HG03097 (cell line): ENCODE measurements around the gene B4GALNT1.
A peak's percentile ranks its signal among the peaks of the same experiment; 100 is the strongest.
"Not testable (repeated sequence)": the region's sequence is repeated elsewhere in the genome, so short reads cannot be mapped to it uniquely, and the experiment has no call there.

ENCODE experiments used
- ATAC-seq: cut with Tn5 transposase; IDR thresholded peaks from one replicate; pipeline ENCODE4 v1.9.1; 2021; ENCODE audit not compliant: unreplicated experiment, low FRiP score

The B4GALNT1 gene

GRCh38 chr12:57632958-57633840 lies at the start of gene B4GALNT1:
Gene B4GALNT1, minus strand, starts transcription at chr12:57633201. Its CDS starts 1,069 bp downstream, at chr12:57632132.
- peak; percentile 61 for ATAC-seq

- ATAC-seq: no peak
Observed at GRCh38 chr12:57679697-57680096, 46.7 kb upstream of the B4GALNT1 start.

GRCh38 chr12:57677947-57678346 lies 44.9 kb upstream of the B4GALNT1 start:
- not testable (repeated sequence) for ATAC-seq

GRCh38 chr12:57674691-57675090 lies 41.7 kb upstream of the B4GALNT1 start:
- ATAC-seq: no peak

GRCh38 chr12:57672801-57673200 lies 39.8 kb upstream of the B4GALNT1 start:
- no peak for ATAC-seq

DNA sequence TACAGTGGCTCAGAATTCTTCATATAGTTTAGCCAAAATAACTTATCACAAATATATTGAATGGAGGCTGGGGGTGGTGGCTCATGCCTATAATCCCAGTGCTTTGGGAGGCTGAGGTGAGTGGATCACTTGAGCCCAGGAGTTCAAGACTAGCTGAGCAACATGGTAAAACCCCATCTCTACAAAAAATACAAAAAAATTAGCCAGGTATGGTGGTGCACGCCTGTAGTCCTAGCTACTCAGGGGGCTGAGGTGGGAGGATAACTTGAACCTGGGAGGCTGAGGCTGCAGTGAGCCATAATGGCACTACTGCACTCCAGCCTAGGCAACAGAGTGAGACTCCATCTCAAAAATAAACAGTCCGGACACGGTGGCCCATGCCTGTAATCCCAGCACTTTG lies 38.8 kb upstream of the B4GALNT1 start:
- ATAC-seq: not testable (repeated sequence)

GRCh38 chr12:57669691-57670090 lies 36.7 kb upstream of the B4GALNT1 start:
- not testable (repeated sequence) for ATAC-seq

DNA sequence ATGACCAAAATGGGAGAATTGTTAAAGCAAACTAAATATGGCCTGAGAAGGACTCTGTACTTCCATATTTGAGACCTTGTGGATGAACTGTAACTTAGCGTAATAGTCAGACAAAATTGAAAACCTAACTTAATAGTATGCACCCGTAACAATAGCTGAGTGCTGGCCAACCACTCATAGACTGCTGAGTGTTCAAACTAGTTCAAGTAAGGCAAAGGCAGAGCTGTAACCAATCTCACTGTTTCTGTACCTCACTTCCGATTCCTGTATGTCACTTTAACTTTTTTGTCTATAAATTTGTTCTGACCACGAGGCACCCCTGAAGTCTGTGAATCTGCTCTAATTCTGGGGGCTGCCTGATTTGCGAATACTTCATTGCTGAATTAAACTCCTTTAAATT lies 33.9 kb upstream of the B4GALNT1 start:
- no peak for ATAC-seq

DNA sequence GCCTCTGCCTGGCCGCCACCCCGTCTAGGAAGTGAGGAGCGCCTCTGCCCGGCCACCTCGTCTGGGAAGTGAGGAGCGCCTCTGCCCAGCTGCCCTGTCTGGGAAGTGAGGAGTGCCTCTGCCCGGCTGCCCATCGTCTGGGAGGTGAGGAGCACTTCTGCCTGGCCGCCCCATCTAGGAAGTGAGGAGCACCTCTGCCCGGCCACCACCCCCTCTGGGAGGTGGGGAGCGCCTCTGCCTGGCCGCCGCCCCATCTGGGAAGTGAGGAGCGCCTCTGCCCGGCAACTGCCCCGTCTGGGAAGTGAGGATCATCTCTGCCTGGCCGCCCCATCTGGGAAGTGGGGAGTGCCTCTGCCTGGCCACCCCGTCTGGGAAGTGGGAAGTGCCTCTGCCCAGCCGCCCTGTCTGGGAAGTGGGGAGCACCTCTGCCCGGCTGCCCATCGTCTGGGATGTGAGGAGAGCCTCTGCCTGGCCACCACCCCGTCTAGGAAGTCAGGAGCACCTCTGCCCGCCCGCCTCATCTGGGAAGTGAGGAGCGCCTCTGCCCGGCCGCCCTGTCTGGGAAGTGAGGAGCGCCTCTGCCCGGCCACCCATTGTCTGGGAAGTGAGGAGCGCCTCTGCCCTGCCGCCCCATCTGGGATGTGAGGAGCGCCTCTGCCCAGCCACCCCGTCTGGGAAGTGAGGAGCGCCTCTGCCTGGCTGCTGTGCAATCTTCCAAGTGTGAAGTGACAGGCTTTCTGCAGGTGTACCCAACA lies 32.2 kb upstream of the B4GALNT1 start:
- not testable (repeated sequence) for ATAC-seq

- no peak for ATAC-seq
Observed at GRCh38 chr12:57661376-57661775, 28.4 kb upstream of the B4GALNT1 start.

- ATAC-seq: no peak
Observed at GRCh38 chr12:57658890-57659289, 25.9 kb upstream of the B4GALNT1 start.

DNA sequence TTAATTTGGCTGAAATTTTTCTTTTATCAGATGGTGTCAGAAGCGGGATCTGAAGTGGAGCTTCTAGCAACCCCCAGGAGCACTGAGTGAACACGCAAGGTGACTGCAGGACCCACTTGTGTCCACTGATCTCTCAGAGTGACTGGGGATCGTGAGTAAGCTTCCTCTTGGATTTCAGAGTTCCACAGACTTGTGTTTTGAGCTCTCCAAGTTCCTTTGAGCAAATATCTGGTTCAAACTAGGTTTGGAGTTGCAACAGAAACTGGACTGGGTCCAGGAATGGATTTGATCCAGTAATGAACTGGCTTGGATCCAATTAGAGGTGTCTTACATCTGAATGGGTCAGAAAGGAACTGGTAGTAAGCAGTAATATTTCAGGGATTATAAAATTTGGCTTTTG lies 24.7 kb upstream of the B4GALNT1 start:
- no peak for ATAC-seq

DNA sequence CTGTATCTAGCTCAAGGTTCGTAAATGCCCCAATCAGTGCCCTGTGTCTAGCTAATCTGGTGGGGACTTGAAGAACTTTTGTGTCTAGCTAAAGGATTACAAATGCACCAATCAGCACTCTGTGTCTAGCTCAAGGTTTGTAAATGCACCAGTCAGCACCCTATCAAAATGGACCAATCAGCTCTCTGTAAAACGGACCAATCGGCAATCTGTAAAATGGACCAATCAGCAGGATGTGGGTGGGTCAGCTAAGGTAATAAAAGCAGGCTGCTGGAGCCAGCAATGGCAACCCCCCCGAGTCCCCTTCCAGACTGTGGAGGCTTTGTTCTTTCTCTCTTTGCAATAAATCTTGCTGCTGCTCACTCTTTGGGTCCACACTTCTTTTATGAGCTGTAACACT lies 23.4 kb upstream of the B4GALNT1 start:
- ATAC-seq: not testable (repeated sequence)

- ATAC-seq: no peak
Observed at GRCh38 chr12:57655541-57656240, 22.7 kb upstream of the B4GALNT1 start.

DNA sequence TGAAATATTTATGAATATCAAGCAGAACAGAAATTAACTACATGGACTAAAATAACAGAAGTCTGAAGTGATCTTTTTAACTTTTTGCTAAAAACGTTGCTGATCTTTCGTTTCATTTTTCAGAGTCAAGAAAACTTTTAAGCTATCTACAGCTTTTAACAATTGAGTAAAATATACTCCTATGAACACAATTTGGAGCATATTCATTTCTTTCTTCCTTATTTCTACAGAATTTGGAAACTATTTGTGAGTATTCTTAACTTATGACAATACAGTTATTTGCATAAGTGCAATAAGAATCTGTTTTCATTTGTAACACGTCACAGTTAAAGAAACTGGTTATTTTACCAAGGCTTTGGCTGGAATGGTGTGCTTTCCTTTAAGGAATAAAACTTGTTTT lies 21.0 kb upstream of the B4GALNT1 start:
- no peak for ATAC-seq

DNA sequence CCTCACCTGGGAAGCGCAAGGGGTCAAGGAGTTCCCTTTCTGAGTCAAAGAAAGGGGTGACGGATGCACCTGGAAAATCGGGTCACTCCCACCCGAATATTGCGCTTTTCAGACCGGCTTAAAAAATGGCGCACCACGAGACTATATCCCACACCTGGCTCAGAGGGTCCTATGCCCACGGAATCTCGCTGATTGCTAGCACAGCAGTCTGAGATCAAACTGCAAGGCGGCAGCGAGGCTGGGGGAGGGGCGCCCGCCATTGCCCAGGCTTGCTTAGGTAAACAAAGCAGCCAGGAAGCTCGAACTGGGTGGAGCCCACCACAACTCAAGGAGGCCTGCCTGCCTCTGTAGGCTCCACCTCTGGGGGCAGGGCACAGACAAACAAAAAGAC lies 13.7 kb upstream of the B4GALNT1 start:
- not testable (repeated sequence) for ATAC-seq

DNA sequence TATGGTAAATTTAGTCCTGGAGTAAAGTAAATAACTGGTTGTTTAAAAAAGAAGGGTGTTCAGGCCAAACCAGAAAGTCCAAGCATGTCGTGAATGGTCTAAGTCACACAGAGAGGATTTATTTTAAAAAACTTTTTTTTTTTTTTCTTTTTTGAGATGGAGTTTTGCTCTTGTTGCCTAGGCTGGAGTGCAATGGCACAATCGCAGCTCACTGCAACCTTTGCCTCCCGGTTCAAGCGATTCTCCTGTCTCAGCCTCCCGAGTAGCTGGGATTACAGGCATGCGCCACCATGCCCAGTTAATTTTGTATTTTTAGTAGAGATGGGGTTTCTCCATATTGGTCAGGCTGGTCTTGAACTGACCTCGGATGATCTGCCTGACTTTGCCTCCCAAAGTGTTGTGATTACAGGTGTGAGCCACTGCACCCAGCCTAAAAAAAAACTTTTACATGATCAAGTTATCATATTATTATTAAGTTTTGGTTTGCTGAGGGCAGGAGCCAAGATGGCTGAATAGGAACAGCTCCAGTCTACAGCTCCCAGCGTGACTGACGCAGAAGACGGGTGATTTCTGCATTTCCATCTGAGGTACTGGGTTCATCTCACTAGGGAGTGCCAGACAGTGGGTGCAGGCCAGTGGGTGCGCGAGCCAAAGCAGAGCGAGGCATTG lies 13.1 kb upstream of the B4GALNT1 start:
- ATAC-seq: not testable (repeated sequence)

- no peak for ATAC-seq
Observed at GRCh38 chr12:57641699-57642442, 8.9 kb upstream of the B4GALNT1 start.

GRCh38 chr12:57640175-57641042 lies 7.4 kb upstream of the B4GALNT1 start:
- ATAC-seq: no peak
